Hematopoietic multipotent progenitor cell treated with erythropoietin and hydrocortisone succinate and interleukin-3 and kit ligand, for 8 days (in vitro differentiated cells): Measurements from ENCODE around the gene PCSK6.
A peak's percentile ranks its signal among the peaks of the same experiment; 100 is the strongest.
"Not testable (repeated sequence)": the region's sequence is repeated elsewhere in the genome, so short reads cannot be mapped to it uniquely, and the experiment has no call there.

ENCODE experiments used
- DNase-seq: peaks from one replicate; pipeline ENCODE4 v3.0.0-alpha.2; 2015

PCSK6 gene

DNA sequence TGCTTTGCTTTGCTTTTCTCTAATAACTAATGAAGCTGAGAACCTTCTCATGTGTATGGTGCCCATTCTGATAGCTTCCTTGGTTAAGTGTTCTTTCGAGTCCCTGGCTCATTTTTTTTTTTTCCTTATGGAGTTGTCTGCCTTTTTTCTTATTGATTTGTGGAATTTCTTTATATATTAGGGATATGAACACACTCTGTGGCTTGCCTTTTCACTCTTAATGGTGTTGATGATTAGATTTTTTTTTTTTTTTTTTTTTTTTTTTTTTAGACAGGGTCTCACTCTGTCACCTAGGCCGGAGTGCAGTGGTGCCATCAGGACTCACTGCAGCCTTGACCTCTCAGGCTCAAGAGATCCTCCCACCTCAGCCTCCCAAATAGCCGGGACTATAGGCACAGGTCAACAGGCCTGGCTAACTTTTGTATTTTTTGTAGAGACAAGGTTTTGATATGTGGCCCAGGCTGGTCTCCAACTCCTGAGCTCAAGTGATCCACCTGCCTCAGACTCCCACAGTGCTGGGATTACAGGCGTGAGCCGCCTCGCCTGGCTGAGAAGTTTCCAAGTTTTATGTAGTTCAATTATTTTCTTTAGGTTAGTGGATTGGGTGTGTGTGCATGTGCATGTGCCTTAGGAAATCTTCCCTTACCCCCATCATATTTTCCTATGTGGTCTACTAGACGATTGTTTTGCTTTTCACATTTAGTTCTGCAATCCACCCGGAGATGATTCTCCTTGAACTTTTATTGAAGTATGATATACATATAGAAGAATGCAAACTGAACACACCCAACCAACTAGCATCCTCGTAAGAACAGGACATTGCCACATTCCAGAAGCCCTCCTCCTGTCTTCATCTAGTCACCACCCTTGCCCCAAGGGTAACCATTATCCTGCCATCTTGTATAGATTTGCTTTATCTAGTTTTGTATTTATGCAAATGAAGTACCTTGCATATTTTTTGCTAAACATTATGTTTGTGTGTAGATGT, 192.8 kb downstream of the PCSK6 start:
- no peak for DNase-seq

DNA sequence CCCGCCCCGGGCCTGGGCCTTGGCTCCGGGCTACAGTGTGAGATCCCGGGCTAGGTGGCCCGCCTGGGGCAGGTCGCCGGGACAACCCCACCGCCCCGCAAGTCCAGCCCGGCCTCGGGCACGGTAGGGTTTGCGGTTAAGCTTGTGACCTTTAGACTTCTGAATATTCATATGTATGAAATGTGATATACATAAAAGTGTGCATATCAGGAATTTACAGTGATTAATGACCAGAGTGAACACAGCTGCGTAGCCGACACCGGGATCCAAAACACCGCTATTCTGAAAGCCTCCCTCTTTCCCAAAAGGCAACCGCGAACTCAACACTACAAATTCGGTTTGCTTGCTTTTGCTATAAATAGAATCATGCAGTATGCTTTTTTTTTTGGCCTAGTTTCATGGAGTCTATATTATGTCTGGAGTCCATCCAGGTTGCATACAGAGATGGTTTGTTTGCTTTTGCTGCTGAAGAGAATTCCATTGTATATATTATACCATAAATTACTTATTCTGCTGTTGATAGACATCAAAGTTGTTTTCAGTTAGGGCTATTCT, 193.8 kb downstream of the PCSK6 start:
- DNase-seq, result peak; percentile 31

DNA sequence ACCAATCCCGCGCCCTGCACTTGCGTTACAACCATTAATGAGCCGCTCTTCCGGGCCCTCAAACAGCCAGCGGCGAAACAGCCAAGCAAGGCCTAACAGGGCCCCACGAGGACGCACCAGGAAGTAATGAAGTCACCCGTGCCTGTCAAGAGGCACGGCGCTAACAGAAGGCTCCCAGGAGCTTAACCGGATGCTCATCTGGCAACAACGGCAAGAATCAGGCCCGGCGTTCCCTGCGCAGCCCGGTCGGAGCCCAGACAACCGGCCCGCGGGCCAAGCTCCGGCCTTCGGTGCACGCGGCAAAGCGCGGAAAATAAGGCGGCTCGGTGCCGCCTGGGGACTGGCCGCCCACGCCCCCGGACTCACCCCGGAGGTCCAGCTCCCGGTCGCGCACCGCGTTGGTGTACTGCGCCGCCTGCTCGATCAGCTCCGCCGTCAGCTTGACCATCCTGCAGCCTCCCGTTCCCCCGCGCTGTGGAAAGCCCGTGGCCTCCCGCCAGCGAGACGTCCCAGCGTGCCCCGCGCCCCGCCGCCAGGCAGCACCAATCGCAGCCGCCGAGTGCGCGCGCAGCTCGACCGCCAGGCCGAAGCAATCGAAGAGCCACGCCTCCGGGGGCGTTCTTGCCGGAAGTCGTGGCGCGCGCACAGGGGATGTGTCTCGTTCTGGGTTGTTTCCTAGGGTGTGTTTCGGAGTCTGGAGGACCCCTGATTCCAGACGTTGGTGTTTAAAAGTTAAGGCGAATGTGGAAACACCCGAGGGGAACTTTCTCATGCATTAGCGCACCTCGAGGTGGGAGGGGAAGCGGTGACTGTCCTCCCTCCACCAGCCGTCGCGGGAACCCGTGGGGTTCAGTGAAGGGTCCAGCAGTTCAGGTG, 194.5 kb downstream of the PCSK6 start, which contains the start of gene SNRPA1:
Gene SNRPA1 (minus strand): TSS at position 518 of the 876 bp plus-strand sequence. CDS start 70 bp downstream, at position 448.
- DNase-seq, result peak; percentile 95

DNA sequence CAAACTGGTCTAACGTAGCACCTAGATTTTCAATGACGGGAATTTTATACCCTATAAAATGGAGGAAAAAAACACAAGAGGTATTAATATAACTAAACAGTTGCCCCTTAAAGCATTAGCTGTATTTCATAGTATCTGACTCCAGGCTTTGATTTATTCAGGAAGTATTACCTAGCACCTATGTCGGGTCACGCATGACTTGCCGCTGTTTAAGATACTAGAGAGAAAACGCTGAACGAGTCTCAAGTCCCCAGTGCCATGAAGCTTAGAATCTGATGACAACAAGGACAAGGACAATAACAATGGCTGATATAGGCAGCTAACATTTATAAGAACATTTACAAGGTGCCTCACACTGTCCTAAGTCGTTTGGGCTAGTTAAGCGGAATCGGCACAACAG, 196.4 kb downstream of the PCSK6 start:
- no peak for DNase-seq

DNA sequence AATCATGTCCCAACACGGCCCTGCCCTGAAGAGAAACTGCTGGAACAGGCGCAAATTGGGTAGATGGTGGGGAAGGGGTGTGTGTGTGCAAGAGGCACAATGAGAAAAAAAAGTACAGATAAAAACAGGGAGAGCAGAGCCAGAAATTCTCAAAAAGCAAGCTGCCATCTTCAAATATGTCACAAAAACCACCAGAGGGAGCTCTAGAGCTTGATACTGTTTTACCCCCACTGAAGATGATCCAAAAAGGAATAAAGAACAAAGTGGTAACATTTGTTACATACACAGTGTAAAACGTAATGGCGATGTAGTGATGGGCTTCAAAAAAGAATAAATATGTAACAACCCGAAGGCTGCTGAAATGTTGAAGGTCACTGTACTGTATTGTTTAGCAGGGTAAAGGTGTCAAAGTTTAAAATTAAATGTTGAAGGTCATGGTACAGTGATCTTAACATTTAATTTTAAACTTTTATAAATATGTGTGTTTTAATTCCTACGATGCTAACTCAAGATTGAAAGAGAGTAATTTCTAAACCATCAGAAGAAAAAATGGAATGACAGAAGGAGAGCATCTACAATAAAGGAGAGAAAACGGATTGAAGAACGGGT, 200.5 kb downstream of the PCSK6 start:
- peak; percentile 73 for DNase-seq

DNA sequence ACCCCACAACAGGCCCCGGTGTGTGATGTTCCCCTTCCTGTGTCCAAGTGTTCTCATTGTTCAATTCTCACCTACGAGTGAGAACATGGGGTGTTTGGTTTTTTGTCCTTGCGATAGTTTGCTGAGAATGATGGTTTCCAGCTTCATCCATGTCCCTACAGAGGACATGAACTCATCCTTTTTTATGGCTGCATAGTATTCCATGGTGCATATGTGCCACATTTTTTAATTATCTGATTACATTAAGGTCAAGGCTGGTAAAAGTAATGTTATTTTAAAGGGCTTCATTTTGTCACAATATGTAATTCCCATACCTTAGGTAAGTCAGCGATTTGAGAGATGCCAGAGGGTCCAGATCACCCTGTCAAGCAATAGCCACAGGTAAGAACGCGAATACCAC, 202.2 kb downstream of the PCSK6 start:
- DNase-seq, result not testable (repeated sequence)

DNA sequence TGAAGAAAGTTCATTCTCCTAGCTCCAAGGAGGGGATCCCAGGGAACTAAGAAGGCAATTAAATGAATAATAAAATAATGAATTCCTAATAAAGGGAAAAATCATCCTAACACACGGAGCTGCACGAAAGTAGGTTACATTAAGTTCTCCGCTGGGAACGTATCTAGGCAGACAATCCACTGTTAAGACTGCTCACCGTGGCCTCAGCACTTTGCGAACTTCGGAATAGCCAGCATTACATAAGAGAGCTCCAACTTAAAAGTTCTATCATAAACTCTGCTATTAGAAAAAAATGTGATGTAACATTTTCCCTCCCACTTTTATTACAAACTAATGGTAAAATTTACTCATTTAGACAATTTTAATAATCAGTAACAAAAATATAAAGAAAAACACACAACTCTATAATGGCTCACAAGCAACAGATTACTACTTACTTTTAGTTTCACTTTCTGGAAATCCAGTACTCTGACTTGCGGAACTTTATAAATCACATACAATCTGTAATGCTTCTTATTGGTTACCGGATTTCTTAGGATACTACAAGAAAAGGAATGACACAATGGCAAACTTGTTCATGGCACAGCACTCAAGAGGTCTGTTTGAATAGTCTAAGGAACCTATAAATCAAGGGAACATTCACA, 202.9 kb downstream of the PCSK6 start:
- DNase-seq, result no peak

DNA sequence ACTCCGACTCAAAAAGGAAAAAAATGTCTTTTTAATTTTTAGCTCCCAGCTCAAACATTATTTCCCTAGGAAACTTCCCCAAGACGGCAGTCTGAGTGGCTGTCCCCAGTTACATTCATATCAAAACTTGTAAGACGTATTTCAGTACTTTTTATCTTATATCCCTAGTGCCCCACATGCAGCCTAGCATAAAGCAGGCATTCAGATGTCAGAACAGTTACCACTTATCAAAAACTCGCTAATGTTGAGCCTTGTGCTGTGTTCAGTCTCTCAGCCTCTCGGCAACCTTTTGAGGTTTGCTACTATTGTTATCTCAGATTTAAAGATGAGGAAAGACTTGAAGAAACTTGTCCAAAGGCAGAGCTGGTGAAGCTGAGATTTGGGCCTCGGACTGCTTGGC, 205.6 kb downstream of the PCSK6 start:
- no peak for DNase-seq

DNA sequence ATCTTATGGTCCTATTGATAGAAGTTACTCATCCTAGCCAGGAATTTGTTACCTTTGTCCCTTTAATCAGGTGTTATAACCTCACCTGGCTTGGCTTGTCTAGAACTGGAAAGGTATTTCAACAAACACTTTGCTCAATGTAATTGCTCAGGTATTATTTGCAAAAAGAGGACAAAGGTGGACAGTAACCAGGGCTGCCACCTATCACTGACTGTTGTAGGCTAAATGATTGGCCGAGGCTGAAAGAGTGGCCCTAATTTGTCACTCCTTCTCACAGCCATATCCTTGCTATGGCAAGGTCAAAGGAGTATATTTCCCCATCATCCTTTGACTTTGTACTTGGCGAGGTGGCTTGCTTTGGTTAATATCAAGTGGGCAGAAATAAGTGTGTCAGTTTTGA, 209.5 kb downstream of the PCSK6 start:
- DNase-seq, result no peak

DNA sequence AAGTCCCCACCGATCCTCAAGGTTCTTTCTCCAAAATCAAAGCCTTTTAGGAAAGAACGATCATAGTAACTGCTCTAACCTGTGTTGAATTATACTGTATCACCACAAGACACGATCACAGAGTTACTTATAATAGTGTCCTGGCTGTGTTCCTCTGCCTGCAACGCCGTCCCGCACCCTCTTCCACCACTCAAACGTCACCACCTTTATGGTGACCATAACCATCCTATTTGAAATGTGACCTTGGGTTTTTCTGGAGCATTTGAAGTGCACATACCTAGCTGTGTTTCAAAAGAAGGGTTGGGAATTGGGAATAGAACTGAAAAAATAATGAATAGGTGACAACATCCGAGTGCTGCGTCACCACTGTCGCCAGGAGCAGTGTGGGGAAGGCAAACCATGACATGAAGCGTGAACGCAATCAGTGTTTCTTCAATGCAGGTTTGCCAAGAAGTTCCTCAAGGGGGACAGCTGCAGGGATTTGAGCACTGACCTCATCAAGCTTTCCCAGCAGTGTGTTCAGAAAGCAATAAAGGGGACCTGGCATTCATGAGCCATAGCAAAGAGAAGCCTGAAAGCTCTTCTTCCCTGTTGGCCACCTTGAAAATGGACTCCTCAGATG, 211.5 kb downstream of the PCSK6 start:
- DNase-seq, result no peak

DNA sequence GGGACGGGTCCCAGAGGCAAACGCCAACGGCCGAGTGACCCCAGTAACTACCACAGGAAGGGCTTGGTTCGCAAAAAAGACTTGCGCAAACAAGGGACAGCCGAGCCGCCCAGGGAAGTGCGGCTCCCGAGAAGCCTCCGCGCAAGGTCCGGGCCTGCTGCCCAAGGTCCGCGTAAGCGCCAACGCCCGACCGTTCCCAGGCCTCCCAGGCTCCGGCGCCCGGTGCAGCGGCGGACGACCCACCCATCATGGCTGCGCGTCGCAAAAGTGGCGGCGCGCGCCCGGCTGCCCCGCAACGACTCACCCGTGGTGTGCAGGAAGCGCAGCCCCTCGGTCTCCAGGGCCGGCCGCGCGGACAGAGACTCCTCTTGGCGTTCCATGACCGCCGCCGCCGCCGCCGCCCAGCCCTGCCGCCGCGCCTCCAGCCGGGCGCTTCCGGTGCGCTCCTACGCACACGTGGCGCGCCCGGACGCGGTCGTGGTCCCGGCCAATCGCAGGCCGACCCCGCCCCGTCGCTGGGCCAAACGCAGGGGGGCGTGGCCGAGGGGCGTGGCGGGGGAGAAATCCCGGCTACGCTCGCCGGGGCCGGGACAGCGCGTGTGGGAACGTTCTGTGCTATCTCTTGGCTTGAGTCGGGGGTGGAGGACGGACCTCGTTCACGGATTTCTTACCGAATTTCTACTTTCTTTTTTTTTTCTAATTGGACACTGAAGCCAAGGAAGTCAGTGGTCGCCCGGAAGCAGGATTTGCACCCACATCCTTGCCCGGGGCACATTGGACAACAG, 212.3 kb downstream of the PCSK6 start, which contains the start of gene SELENOS:
Gene SELENOS (minus strand): TSS at position 448 of the 785 bp plus-strand sequence. CDS start 68 bp downstream, at position 380.
- DNase-seq, result peak; percentile 86

DNA sequence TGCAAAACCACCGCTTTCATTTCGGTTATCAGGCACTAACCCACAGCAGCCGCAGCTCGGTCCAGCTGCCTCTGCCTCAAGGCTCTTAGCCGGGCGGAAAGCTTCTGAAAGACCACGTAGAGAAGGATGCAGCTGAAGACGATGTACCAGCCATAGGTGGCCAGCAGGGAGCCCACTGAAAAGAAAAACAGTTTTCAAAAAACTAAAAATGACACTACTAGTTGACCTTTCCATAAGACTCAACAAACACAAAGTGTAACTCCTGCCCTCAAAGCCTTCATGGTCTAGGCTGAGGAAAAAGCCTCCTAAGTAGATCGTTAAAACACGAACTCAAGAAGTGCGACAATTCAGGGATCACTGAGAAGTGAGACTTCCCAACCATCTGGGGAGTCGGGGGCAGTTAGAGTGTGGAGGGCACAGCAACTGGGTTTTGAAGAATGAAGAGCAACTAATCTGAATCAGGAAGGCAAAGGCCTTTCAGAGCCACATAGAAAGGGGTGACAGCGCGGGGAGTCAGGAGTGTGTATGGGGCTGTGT, 212.9 kb downstream of the PCSK6 start:
- DNase-seq, result peak; percentile 56

DNA sequence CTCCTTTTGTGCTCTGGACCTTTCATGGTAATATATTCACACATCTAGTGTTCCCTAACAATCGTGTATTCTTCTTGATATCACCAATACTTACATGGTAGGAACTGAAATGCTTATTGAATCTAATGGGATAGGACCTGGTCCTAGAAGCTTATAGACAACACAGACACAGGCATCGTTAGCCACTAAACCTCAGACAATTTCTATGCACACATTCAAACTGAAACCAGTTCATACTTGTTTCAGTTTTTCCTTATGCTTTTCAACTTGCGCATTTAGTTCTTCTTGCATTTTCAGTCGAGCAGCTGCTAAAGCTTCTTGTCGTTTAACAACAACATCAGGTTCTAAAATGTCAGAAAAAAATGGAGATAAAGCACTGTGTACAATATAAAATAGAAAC, 214.5 kb downstream of the PCSK6 start:
- no peak for DNase-seq

DNA sequence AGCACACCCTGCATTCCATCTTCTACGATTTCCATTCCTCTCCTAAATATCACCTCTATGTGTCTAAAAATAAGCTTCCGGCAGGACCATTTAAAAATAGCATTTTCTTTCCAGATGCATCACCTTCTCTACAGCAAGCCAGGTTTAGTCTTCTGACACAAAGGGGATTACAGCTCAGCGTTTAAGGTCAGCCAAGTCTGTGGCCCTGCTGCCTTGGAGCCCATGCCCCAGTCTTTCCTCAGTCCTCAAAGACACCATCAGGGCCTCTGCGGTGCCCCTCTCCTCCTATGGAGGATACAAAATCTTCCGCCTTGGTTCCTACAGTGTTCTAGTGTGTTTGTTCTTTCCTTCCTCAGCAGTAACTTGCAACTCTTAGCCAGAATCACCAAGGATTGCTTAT, 216.0 kb downstream of the PCSK6 start:
- DNase-seq, result no peak

DNA sequence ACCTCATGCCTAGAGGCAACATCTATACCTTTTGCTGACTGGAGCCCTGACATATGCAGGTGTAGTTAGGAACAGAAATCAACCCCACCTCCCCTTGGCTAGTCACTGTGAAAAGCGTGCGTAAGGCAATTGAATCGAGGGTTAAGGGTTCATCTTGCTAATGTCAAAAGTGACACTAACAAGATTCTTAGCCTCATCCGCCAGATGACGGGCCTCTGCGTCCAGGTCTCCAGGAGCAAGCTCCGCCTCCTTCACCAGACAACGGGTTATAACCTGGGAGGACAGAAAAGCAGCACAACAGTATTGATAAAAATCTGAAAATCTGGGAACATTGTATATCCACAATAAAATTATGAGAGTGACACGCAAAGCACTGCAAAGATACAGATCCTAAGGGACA, 216.9 kb downstream of the PCSK6 start:
- DNase-seq, result no peak

DNA sequence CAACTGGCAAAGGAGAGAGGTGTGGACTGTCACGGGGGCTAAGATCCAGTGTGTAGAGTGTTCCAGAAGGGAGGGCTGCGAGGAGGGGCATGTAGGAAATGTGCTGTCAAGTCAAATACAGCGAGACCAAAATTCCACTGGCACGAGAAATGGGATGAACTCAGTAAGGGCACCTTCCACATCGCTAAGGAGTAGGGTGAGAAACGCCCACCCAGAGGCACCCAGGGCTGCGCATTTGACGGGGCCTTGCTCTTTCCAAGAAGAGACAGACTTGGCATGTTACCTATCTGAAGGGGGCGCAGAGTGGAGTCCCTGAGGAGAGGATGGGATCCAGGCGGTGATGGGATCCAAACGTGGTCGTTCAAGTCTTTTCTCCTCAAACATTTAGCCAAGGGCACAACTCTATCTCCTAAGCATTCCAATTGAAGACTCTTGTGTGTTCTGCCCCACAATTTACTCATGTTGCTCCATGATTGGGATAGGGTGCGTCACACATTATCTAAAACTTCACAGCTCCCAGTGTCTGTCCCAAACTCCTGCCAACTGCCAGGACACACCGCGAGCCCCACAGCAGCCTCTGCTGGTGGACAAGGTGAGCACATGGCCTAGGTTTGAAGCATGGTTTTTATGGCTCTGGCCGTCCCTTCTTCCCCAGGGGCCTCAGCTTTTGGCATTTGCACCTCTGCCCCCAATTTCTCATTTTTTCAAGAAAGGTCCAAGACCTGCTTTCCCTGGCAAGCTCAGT, 219.9 kb downstream of the PCSK6 start:
- peak; percentile 45 for DNase-seq

DNA sequence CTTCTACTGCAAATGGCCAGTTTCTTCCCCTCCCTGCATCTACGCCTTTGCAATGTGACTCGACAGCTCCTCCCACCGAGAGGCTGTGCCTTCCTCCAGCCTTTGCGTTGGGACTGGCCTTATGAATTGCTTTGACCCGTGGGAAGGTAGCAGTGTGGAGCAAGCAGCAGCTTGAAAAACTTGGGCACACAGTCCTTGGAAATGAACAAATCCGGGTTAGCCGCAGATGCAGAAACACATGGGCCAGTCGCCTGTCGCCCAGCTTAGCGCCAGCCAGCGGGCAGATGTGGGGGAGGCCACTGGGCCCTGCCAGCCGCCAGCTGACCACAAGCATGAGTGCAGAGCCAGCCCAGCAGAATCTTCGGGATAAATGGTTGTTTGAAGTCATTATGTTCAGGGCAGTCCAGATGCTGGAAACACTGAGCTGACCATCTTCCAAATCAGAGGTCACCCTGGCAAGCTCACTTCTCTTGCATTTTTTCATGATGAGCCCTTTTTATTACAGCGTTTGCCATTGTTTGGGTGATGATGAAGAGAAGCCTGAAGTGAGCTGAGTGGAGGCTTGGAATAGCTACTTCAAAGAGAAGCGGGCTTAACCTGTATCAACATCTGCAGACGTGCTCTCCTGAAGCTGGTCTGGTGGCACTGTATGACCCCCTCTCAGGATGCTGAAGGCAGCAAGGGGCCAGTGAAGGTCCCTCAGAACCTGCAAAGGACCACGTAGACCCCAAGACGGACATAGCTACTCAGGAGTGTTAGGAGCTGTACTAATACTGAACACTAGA, 222.0 kb downstream of the PCSK6 start:
- no peak for DNase-seq

DNA sequence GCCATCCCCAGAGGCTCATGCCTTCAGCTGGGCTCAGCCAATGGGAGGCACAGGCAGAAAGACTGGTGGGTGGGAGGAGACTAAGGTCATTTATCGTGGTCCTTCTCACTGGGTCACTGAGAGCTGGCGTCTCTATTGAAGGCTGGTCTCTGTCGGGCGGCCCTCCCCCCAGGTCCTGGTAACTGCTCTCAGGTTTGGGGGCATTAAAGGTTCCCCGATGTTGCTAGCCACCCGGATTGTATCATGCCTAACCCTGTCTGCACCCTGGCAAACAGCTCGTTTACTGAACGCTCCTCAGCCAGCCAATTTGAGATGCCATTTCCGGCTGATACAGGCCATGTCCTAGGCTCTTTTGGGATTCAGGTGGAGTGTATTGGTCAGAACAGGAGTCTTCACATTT, 222.7 kb downstream of the PCSK6 start:
- no peak for DNase-seq

DNA sequence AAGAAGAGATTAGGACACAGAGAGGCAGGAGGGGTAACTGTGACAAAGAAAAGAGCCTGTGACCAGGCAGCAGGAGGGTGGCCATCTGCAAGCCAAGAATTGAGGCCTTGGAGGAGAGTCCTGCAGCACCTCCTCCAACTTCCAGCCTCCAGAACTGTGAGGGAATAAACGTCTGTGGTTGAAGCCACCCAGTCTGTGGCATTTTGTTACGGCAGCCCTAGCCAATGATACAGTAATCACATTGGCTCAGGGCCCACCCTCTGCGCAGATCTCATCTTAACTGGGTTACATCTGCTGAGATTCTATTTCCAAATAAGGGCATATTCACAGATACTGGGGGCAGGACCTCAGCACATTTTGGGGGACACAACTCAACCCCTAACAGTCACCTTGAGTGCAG, 223.5 kb downstream of the PCSK6 start:
- no peak for DNase-seq
